SH-SY5Y (cell line): Measurements from ENCODE around the gene CRHR2.

Source experiments
- GATA2 ChIP-seq: IDR thresholded peaks from 2 replicates; pipeline ENCODE4 v1.6.1; 2011; ENCODE audit warnings: mild to moderate bottlenecking, low read depth, low read length
- GATA3 ChIP-seq: IDR thresholded peaks from 2 replicates; pipeline ENCODE4 v1.6.1; 2011; ENCODE audit warnings: low read depth, mild to moderate bottlenecking, low read length, moderate library complexity

GRCh38 chr7:30674420-30674819 is 7.8 kb downstream of the CRHR2 start:
- no peak for TF ChIP-seq GATA3
- TF ChIP-seq GATA2: no peak
